ENCODE measurements around the gene SPNS3. TPM values are rescaled to one million over a fixed set of nuclear protein-coding genes. Genes with fewer than 3 reads are reported as not detected.

The SPNS3 gene
- total and polyA plus RNA-seq, 9 of the 15 experiments (the other 6 are each of a cell fraction or from before 2014, with no cell fraction given): not detected

DNA sequence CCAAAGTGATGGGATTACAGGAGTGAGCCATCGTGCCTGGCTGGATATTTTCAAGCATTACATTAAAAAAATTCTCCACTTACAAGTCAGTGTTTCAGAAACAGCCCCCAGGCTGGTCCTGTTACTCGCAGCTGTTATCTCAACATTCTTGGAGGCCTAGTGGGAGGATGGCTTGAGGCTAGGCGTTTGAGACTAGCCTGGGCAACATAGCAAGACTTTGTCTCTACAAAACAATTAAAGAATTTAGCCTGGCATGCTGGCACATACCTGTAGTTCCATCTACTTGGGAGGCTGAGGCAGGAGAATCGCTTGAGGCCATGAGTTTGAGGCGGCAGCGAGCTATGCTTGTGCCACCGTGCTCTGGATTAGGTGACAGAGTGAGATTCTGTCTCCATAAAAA, 26.5 kb upstream of the SPNS3 start:
- H3K9me1 ChIP-seq (ENCODE audit: control insufficient read depth, insufficient read depth, low read length): no peaks in the 10 kb centered on the region
- no peak overlapping the region for H3K27ac ChIP-seq (ENCODE audit: extremely low read depth, low read depth, low read length)
- no peak overlapping the region for H3K9ac ChIP-seq (ENCODE audit: insufficient read depth in 1 of 2, low read depth in 2 of 2, low read length in 2 of 2)
- H3K79me2 ChIP-seq (ENCODE audit: control insufficient read depth, insufficient read depth, low read length): no peaks in the 10 kb centered on the region
- H3K9me3 ChIP-seq (replicated peaks; ENCODE audit: control insufficient read depth, insufficient read depth, low read depth, low read length): no peaks in the 10 kb centered on the region
- no peak for DNase-seq (ENCODE audit: extremely low read depth in 1 of 4, low spot score in 3 of 4)
- H3K4me1 ChIP-seq (replicated peaks in 1 of 2; ENCODE audit: control insufficient read depth in 2 of 2, insufficient read depth in 2 of 2, low read length in 2 of 2): peaks cover 0 to 3% of the 10 kb centered on the region in 2 experiments; a peak in 2 of 5 replicates
- ATAC-seq: no peak
- H3K4me2 ChIP-seq (ENCODE audit: insufficient read depth, low read length): no peak overlapping the region
- in situ Hi-C loops (cut with MboI): no loop called here
- H2AFZ ChIP-seq (ENCODE audit: low read depth, low read length): no peak overlapping the region
- ChIA-PET POLR2A (no interaction called here), CTCF (ENCODE audit: low intra/inter-chr PET ratio) (no interaction called here)
- no peaks in the 10 kb centered on the region for H3K36me3 ChIP-seq (ENCODE audit: control insufficient read depth, insufficient read depth, low read length)
- TF ChIP-seq CBX8 (IDR thresholded peaks at IDR 0.05; ENCODE audit: borderline replicate concordance, extremely low read depth, low read depth, low read length, poor library complexity, severe bottlenecking): no peak
- no peak for TF ChIP-seq IRF2 (CRISPR knock-in tag; IDR thresholded peaks at IDR 0.05)
- no peak for FAIRE-seq
- no peaks in the 10 kb centered on the region for H4K20me1 ChIP-seq (replicated peaks; ENCODE audit: control insufficient read depth, insufficient read depth, low read length)
- WGBS (ENCODE audit: insufficient coverage, low coverage, missing lambda C conversion rate): 32% methylated on average over 6 of the region's 7 CpGs
- BruUV-seq (replicated peaks): no TSS peak
- no peaks in the 10 kb centered on the region for H3K27me3 ChIP-seq (ENCODE audit: control insufficient read depth in 2 of 2, insufficient read depth in 2 of 2, low read length in 2 of 2)
- H3K4me3 ChIP-seq: no peak overlapping the region
- intact Hi-C loops (cut with micrococcal nuclease): no loop called here

DNA sequence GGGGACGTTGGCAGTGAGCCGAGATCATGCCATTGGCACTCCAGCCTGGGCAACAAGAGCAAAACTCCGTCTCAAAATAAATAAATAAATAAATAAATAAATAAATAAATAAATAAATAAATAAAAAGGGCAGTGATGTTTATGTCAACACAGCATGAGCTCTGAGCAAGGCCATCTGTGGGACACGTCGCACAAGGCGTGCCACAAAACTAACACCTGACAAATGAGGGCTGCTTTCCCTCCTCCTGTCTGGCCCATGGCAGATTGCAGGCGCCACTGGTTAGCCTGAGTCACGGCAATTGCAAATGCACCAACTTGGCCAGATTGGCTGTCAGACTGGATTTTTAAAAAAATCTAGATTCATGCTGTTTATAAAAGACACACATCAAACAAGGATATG, 25.9 kb upstream of the SPNS3 start:
- no peak for DNase-seq (ENCODE audit: extremely low read depth in 1 of 4, low spot score in 3 of 4)
- POLR2A ChIA-PET: interaction anchor here (0.6 to 0.8 kb wide), 2 partner anchors 204 to 207 kb away, joined by 3 to 4 read pairs; no protein-coding TSS in a partner anchor

More for the DNA sequence above, 25.9 kb upstream of the SPNS3 start:
- FAIRE-seq (no peak), ATAC-seq (no peak)
- Histone ChIP-seq H3K9me3 (replicated peaks; ENCODE audit: control insufficient read depth, insufficient read depth, low read depth, low read length) (no peaks in the 10 kb centered on the region), H3K36me3 (ENCODE audit: control insufficient read depth, insufficient read depth, low read length) (no peaks in the 10 kb centered on the region), H3K4me3 (no peak overlapping the region), H3K9me1 (ENCODE audit: control insufficient read depth, insufficient read depth, low read length) (no peaks in the 10 kb centered on the region), H3K4me2 (ENCODE audit: insufficient read depth, low read length) (no peak overlapping the region), H4K20me1 (replicated peaks; ENCODE audit: control insufficient read depth, insufficient read depth, low read length) (no peaks in the 10 kb centered on the region), H3K4me1 (replicated peaks in 1 of 2; ENCODE audit: control insufficient read depth in 2 of 2, insufficient read depth in 2 of 2, low read length in 2 of 2) (peaks cover 0 to 3% of the 10 kb centered on the region in 2 experiments; a peak in 2 of 5 replicates), H3K27ac (ENCODE audit: extremely low read depth, low read depth, low read length) (no peak overlapping the region), H3K27me3 (ENCODE audit: control insufficient read depth in 2 of 2, insufficient read depth in 2 of 2, low read length in 2 of 2) (no peaks in the 10 kb centered on the region), H3K79me2 (ENCODE audit: control insufficient read depth, insufficient read depth, low read length) (no peaks in the 10 kb centered on the region), H3K9ac (ENCODE audit: insufficient read depth in 1 of 2, low read depth in 2 of 2, low read length in 2 of 2) (no peak overlapping the region), H2AFZ (ENCODE audit: low read depth, low read length) (no peak overlapping the region)
- in situ Hi-C loops (cut with MboI) (no loop called here), intact Hi-C loops (cut with micrococcal nuclease) (no loop called here)
- no TSS peak for BruUV-seq (replicated peaks)
- WGBS (ENCODE audit: insufficient coverage, low coverage, missing lambda C conversion rate): 40% methylated on average over 8 of the region's 8 CpGs
- TF ChIP-seq ZFPM2 (CRISPR knock-in tag; IDR thresholded peaks at IDR 0.05) (no peak), ARID1B (IDR thresholded peaks at IDR 0.05) (no peak), SPI1 (IDR thresholded peaks at IDR 0.05; ENCODE audit: borderline replicate concordance, low read depth, low read length) (no peak), ZFP1 (CRISPR knock-in tag; IDR thresholded peaks at IDR 0.05) (no peak), ZNF134 (CRISPR knock-in tag; conservative IDR thresholded peaks at IDR 0.05) (no peak)
- TF ChIP-seq, protein P1, sequence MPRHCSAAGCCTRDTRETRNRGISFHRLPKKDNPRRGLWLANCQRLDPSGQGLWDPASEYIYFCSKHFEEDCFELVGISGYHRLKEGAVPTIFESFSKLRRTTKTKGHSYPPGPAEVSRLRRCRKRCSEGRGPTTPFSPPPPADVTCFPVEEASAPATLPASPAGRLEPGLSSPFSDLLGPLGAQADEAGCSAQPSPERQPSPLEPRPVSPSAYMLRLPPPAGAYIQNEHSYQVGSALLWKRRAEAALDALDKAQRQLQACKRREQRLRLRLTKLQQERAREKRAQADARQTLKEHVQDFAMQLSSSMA (CRISPR knock-in tag; IDR thresholded peaks at IDR 0.05): no peak
- CTCF ChIA-PET (ENCODE audit: low intra/inter-chr PET ratio): no interaction called here

Data from K562 (cell line).